ENCODE measurements around the gene OR10K1. TPM values are rescaled to one million over a fixed set of nuclear protein-coding genes. Genes with fewer than 3 reads are reported as not detected.
"Not testable (repeated sequence)": the region's sequence is repeated elsewhere in the genome, so short reads cannot be mapped to it uniquely, and the experiment has no call there.

Gene OR10K1
- total RNA-seq, 4 donors from 2014 or later = not detected

GRCh38 chr1:158425027-158425426 lies 36.6 kb upstream of the OR10K1 start:
- no peak for DNase-seq
- no peaks in the 10 kb centered on the region for H3K27me3 ChIP-seq
- no peak overlapping the region for H3K4me3 ChIP-seq
- TF ChIP-seq EP300 (IDR thresholded peaks at IDR 0.05; ENCODE audit: low read depth) (no peak), POLR2A (IDR thresholded peaks at IDR 0.05) (no peak), CTCF (IDR thresholded peaks at IDR 0.05) (no peak), POLR2AphosphoS5 (IDR thresholded peaks at IDR 0.05) (no peak)
- no peaks in the 10 kb centered on the region for H3K36me3 ChIP-seq
- in situ Hi-C loops (cut with MboI; ENCODE audit: low pct_ligation_motif_present in 1 of 4, low pct_unique_long_range_greater_than_20kb in 1 of 4, low sequenced_read_pairs in 3 of 4) (no loop called here), intact Hi-C loops (cut with DNase I; ENCODE audit: low total_unique reads) (no loop called here)
- H3K4me1 ChIP-seq = no peaks in the 10 kb centered on the region
- no peak overlapping the region for H3K27ac ChIP-seq
- no peaks in the 10 kb centered on the region for H3K9me3 ChIP-seq

- no peaks in the 10 kb centered on the region for H3K4me1 ChIP-seq
These were observed 35.5 kb upstream of the OR10K1 start, which contains the start of gene OR10K2 for GRCh38 chr1:158426137-158426536. TSS of gene OR10K2 (minus strand) at chr1:158426237. CDS start at chr1:158420866, 5,371 bp downstream.

DNA sequence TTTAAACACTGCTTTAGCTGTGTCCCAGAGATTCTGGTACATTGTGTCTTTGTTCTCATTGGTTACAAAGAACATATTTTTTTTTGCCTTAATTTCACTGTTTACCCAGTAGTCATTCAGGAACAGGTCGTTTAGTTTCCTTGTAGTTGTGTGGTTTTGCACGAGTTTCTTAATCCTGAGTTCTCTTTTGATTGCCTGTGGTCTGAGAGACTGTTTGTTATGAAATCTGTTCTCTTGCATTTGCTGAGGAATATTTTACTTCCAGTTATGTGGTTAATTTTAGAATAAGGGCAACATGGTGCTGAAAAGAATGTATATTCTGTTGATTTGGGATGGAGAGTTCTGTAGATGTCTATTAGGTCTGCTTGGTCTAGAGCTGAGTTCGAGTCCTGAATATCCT lies 31.5 kb upstream of the OR10K1 start:
- intact Hi-C loops (cut with DNase I; ENCODE audit: low total_unique reads); DNase-seq; H3K9me3 ChIP-seq; H3K4me1 ChIP-seq; in situ Hi-C loops (cut with MboI; ENCODE audit: low pct_ligation_motif_present in 1 of 4, low pct_unique_long_range_greater_than_20kb in 1 of 4, low sequenced_read_pairs in 3 of 4); H3K4me3 ChIP-seq; H3K36me3 ChIP-seq; H3K27ac ChIP-seq; H3K27me3 ChIP-seq: not testable (repeated sequence)
- WGBS, 2 donors (ENCODE audit: low coverage in 1 of 2) = 43 to 46% methylated on average over 3 of the region's 3 CpGs

More at GRCh38 chr1:158426137-158426536, 35.5 kb upstream of the OR10K1 start, which contains the start of gene OR10K2:
- Histone ChIP-seq H3K9me3 (no peaks in the 10 kb centered on the region), H3K4me3 (no peak within 1 kb of the TSS), H3K27ac (no peak within 1 kb of the TSS), H3K27me3 (no peaks in the 10 kb centered on the region), H3K36me3 (no peaks in the 10 kb centered on the region)
- TF ChIP-seq POLR2AphosphoS5 (IDR thresholded peaks at IDR 0.05) = no peak
- no peak for TF ChIP-seq POLR2A (IDR thresholded peaks at IDR 0.05)
- TF ChIP-seq CTCF (IDR thresholded peaks at IDR 0.05) = no peak
- no peak for TF ChIP-seq EP300 (IDR thresholded peaks at IDR 0.05; ENCODE audit: low read depth)
- in situ Hi-C loops (cut with MboI; ENCODE audit: low pct_ligation_motif_present in 1 of 4, low pct_unique_long_range_greater_than_20kb in 1 of 4, low sequenced_read_pairs in 3 of 4) (no loop called here), intact Hi-C loops (cut with DNase I; ENCODE audit: low total_unique reads) (no loop called here)
- WGBS, 2 donors (ENCODE audit: low coverage in 1 of 2) = 50 to 85% methylated on average over 1 of the region's 1 CpG
- no peak for DNase-seq

DNA sequence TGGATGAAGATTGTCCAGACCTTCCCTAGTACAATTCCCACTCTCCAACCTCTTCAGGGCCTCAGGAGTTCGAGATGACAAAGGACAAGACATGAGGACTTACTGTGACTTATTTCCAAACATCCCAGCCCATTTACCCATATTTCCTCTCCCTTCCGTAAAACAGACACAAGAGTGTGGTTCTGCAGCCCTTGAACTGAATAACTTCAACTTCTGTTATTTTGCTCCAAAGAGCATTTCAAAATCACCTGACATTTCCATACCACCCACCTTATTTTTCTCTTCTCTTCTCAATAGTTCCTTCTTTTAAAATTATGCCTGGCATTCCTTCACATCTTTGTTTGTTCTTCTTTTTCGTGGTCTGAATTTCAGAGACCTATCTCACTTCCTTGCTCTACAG lies 26.9 kb upstream of the OR10K1 start:
- no peak for DNase-seq
- Histone ChIP-seq H3K27me3 (no peaks in the 10 kb centered on the region), H3K36me3 (no peaks in the 10 kb centered on the region), H3K4me1 (no peaks in the 10 kb centered on the region), H3K9me3 (no peaks in the 10 kb centered on the region), H3K4me3 (no peak overlapping the region), H3K27ac (no peak overlapping the region)
- in situ Hi-C loops (cut with MboI; ENCODE audit: low pct_ligation_motif_present in 1 of 4, low pct_unique_long_range_greater_than_20kb in 1 of 4, low sequenced_read_pairs in 3 of 4) = no loop called here
- TF ChIP-seq EP300 (IDR thresholded peaks at IDR 0.05; ENCODE audit: low read depth) (no peak), POLR2AphosphoS5 (IDR thresholded peaks at IDR 0.05) (no peak)
- intact Hi-C loops (cut with DNase I; ENCODE audit: low total_unique reads) = no loop called here
- 14 to 39% methylated on average over 1 to 3 of the region's 3 CpGs for WGBS, 2 donors (ENCODE audit: low coverage in 1 of 2)

GRCh38 chr1:158445376-158445775 lies 16.3 kb upstream of the OR10K1 start:
- TF ChIP-seq CTCF (IDR thresholded peaks at IDR 0.05) (no peak), EP300 (IDR thresholded peaks at IDR 0.05; ENCODE audit: low read depth) (no peak), POLR2A (IDR thresholded peaks at IDR 0.05) (no peak)
- in situ Hi-C loops (cut with MboI; ENCODE audit: low pct_ligation_motif_present in 1 of 4, low pct_unique_long_range_greater_than_20kb in 1 of 4, low sequenced_read_pairs in 3 of 4) (no loop called here), intact Hi-C loops (cut with DNase I; ENCODE audit: low total_unique reads) (no loop called here)
- Histone ChIP-seq H3K27me3 (no peaks in the 10 kb centered on the region), H3K4me3 (no peak overlapping the region), H3K9me3 (no peaks in the 10 kb centered on the region), H3K4me1 (no peaks in the 10 kb centered on the region), H3K27ac (no peak overlapping the region), H3K36me3 (no peaks in the 10 kb centered on the region)
- no peak for DNase-seq
- WGBS, 2 donors (ENCODE audit: low coverage in 1 of 2) = 79 to 83% methylated on average over 4 of the region's 4 CpGs

Measured in transverse colon (tissue), 4 donors.